GM10248 (cell line): ENCODE measurements around the gene ZBTB11.
"Not testable (repeated sequence)": the region's sequence is repeated elsewhere in the genome, so short reads cannot be mapped to it uniquely, and the experiment has no call there.

ENCODE experiments used
- CTCF ChIA-PET: fragments of 300-600 bp; sonication (Branson Sonifier 250); formaldehyde crosslinking; extraction: SDS; loops from one replicate; lab custom pipeline; 2021; ENCODE audit warnings: antibody characterized with exemption; lab: Yijun Ruan, JAX
- POLR2A ChIA-PET: fragments of 350-650 bp; sonication (Branson Sonifier 250); formaldehyde crosslinking; extraction: SDS; loops from one replicate; lab custom pipeline; 2020; ENCODE audit warnings: antibody characterized with exemption; lab: Yijun Ruan, JAX
- DNase-seq: peaks from one replicate; pipeline ENCODE4 v3.0.0; 2012; ENCODE audit errors: extremely low spot score
- CTCF ChIP-seq: IDR thresholded peaks from 2 replicates; pipeline ENCODE4 v1.5.1; 2012; ENCODE audit warnings: mild to moderate bottlenecking, low read depth; ENCODE audit errors: extremely low read depth, missing control alignments, control extremely low read depth

Gene ZBTB11

DNA sequence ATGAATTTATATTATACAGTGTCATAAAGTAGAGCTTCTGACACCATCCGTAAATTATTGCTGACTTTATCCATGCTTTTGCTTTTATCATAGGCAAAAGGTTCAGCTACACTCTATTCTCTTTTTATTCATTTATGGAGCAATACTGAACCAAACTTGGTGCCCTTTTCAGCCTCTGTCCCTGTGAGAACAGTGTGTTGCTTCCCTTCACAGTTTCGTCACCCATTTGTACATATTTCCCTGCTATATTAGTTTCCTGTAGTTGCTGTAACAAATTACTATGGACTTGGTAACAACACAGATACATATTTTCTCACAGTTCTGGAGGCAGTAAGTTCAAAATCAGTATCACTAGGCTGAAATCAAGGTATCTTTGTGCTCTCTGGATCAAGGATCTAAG lies 12.4 kb upstream of the ZBTB11 start:
- POLR2A ChIA-PET: no interaction called here
- DNase-seq: no peak
- no peak for TF ChIP-seq CTCF
- CTCF ChIA-PET: interaction anchor here (1.0 to 1.2 kb wide), 2 partner anchors 12 to 13 kb away, joined by 3 read pairs; no protein-coding TSS in a partner anchor

DNA sequence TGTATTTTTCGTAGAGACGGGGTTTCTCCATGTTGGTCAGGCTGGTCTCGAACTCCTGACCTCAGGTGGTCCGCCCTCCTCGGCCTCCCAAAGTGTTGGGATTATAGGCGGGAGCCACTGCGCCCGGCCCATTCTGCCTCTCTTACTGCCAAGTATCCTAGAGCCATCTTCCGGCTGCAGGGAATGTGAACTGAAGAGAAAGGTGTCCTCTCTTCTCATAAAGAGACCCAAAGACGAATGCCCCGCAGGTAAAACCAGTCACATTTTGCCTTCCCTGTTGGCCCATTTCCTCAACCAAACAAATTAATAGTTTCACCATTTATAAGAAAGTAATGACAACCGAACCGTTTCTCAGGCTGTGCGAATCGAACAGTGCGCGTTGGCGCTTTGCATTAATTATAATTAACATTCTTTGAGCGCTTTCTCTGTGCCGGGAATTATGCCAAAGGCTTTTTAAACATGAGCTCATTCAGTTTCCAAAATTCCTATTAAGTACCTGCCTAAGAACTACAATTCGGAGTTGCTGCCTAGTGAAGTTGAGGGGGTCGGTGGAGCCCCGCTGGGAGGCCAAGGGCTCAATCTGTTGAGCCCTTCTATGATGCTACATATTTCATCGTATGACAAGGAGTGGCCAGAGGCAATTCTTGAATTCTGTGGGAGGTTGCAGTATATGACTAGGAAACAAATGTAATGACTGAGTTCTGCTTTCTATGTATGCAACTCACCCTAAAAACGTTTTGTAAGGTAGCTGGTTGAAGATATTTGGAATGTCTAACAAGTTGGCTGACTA lies 10.4 kb upstream of the ZBTB11 start:
- no peak for TF ChIP-seq CTCF
- no peak for DNase-seq
- ChIA-PET CTCF (interaction anchor here (1.6 to 2.1 kb wide), 2 partner anchors 8 to 11 kb away, joined by 4 to 18 read pairs; partner anchors contain the start of gene ZBTB11), POLR2A (interaction anchor here (0.7 to 2.6 kb wide), 6 partner anchors 10 to 162 kb away, joined by 3 to 22 read pairs (median 5); partner anchors contain the start of genes CEP97, NFKBIZ and ZBTB11)

- DNase-seq: no peak
- no peak for TF ChIP-seq CTCF
- CTCF ChIA-PET: interaction anchor here (0.7 to 2.1 kb wide), 3 partner anchors 9 to 12 kb away, joined by 3 to 18 read pairs (median 4); partner anchors contain the start of gene ZBTB11
- POLR2A ChIA-PET: interaction anchor here (1.0 to 2.6 kb wide), 5 partner anchors 9 to 164 kb away, joined by 3 to 22 read pairs (median 6); partner anchors contain the start of genes CEP97, NFKBIZ and ZBTB11
Measured at GRCh38 chr3:101685870-101686307, 9.0 kb upstream of the ZBTB11 start.

DNA sequence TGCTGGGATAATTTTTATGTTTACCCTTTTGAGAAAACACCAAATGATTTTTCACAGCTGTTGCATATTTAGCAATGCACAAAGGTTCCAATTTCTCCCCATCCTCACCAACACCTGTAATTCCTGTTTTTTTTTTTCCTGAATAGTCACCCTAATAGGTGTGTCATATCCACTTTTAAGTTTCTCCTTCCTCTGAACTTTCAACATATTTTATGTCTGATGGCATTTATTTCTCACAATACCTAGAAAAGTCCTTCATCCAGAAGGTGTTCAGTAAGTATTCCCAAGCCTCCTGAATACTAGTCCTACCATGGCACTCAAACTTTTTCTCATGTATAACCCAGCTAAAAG lies 8.1 kb upstream of the ZBTB11 start:
- CTCF ChIA-PET: interaction anchor here (0.7 to 2.1 kb wide), 4 partner anchors 8 to 23 kb away, joined by 3 to 18 read pairs (median 4); partner anchors contain the start of gene ZBTB11
- POLR2A ChIA-PET: interaction anchor here (0.6 to 0.8 kb wide), 3 partner anchors 9 to 1814 kb away, joined by 3 to 7 read pairs (median 4); no protein-coding TSS in a partner anchor
- no peak for TF ChIP-seq CTCF
- no peak for DNase-seq

DNA sequence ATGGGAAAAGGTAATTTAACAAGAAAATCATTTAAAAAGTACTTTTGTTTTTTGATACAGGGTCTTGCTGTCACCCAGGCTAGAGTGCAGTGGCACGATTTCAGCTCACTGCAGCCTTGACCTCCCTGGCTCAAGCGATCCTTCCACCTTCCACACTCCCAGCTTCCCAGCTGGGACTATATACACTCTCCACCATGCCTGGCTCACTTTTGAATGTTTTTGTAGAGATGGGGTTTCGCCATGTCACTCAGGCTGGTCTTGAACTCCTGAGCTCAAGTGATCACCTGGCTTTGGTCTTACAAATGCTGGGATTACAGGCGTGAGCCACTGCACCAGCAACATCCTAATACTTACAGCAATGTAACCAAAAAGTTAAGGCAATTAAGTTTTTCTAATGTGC lies 3.5 kb upstream of the ZBTB11 start:
- CTCF ChIA-PET: no interaction called here

GRCh38 chr3:101678837-101679236 lies 1.9 kb upstream of the ZBTB11 start:
- not testable (repeated sequence) for DNase-seq
- ChIA-PET POLR2A (interaction anchor here (0.7 to 3.6 kb wide), 3 partner anchors 8 to 164 kb away, joined by 4 to 22 read pairs (median 4); partner anchors contain the start of genes CEP97 and RPL24), CTCF (interaction anchor here (2.4 to 6.9 kb wide), 2 partner anchors 14 to 105 kb away, joined by 8 to 44 read pairs; partner anchors contain the start of gene PCNP)

More for the DNA sequence above, 3.5 kb upstream of the ZBTB11 start:
- POLR2A ChIA-PET: interaction anchor here (1.1 to 1.5 kb wide), 2 partner anchors 11 to 107 kb away, joined by 3 to 6 read pairs; no protein-coding TSS in a partner anchor
- no peak for TF ChIP-seq CTCF
- DNase-seq: no peak
